ENCODE results near the gene TRIM65. TPM values are rescaled to one million over a fixed set of nuclear protein-coding genes. Genes with fewer than 3 reads are reported as not detected.
"Not testable (repeated sequence)": the region's sequence is repeated elsewhere in the genome, so short reads cannot be mapped to it uniquely, and the experiment has no call there.

The TRIM65 gene
- total RNA-seq, 1 donor from 2014 or later: 10.6 TPM

GRCh38 chr17:75875182-75875939 lies 21.4 kb downstream of the TRIM65 start:
- ATAC-seq: no peak

- no peak for ATAC-seq
These were observed 22.2 kb downstream of the TRIM65 start for GRCh38 chr17:75874323-75875181.

GRCh38 chr17:75873587-75874322 lies 23.0 kb downstream of the TRIM65 start:
- ATAC-seq: no peak

GRCh38 chr17:75872434-75873351 lies 24.1 kb downstream of the TRIM65 start:
- peak; percentile 51 for ATAC-seq

GRCh38 chr17:75870228-75870627 lies 26.5 kb downstream of the TRIM65 start:
- not testable (repeated sequence) for ATAC-seq

GRCh38 chr17:75869282-75870141 lies 27.2 kb downstream of the TRIM65 start:
- ATAC-seq: no peak

GRCh38 chr17:75868730-75869281 lies 27.9 kb downstream of the TRIM65 start:
- ATAC-seq: not testable (repeated sequence)

- ATAC-seq: not testable (repeated sequence)
These were observed 31.2 kb downstream of the TRIM65 start for GRCh38 chr17:75865404-75866188.

- ATAC-seq: not testable (repeated sequence)
These were observed 31.9 kb downstream of the TRIM65 start for GRCh38 chr17:75864887-75865286.

GRCh38 chr17:75864448-75864871 lies 32.3 kb downstream of the TRIM65 start:
- ATAC-seq: peak; percentile 64

GRCh38 chr17:75861927-75862317 lies 34.8 kb downstream of the TRIM65 start:
- ATAC-seq: no peak

GRCh38 chr17:75859358-75859757 lies 37.4 kb downstream of the TRIM65 start:
- ATAC-seq: not testable (repeated sequence)

- ATAC-seq: peak; percentile 4
These were observed 40.5 kb downstream of the TRIM65 start for GRCh38 chr17:75856062-75856756.

GRCh38 chr17:75855310-75856061 lies 41.3 kb downstream of the TRIM65 start, which contains the start of gene WBP2:
Gene WBP2, minus strand, starts transcription at chr17:75855335. Its CDS starts 38 bp downstream, at chr17:75855297.
- peak; percentile 98 for ATAC-seq

- peak; percentile 1 for ATAC-seq
These were observed 41.9 kb downstream of the TRIM65 start for GRCh38 chr17:75854881-75855309.

GRCh38 chr17:75854101-75854748 lies 42.5 kb downstream of the TRIM65 start:
- no peak for ATAC-seq

- ATAC-seq: no peak
These were observed 43.3 kb downstream of the TRIM65 start for GRCh38 chr17:75853433-75853832.

GRCh38 chr17:75851693-75851991 lies 45.1 kb downstream of the TRIM65 start:
- ATAC-seq: not testable (repeated sequence)

Data from esophagus mucosa (tissue), 1 donor.